SK-N-SH (cell line): ENCODE measurements around the gene RASSF1. TPM values are rescaled to one million over a fixed set of nuclear protein-coding genes. Genes with fewer than 3 reads are reported as not detected.

Experiments
- CTCF ChIA-PET: fragments of 300-600, 350-600 bp; formaldehyde crosslinking; extraction: SDS; loops from one replicate; lab custom pipeline; 2021; lab: Yijun Ruan, JAX
- POLR2A ChIA-PET: fragments of 350-600 bp; sonication (Branson Sonifier 250); formaldehyde crosslinking; extraction: SDS; loops from one replicate; lab custom pipeline; 2020; ENCODE audit warnings: antibody characterized with exemption, inconsistent platforms; lab: Yijun Ruan, JAX
- DNase-seq: peaks from one replicate; pipeline ENCODE4 v3.0.0; 2012
- H2AFZ ChIP-seq: fragments of 200-600 bp; sonication (generic); 2 replicates; pipeline ENCODE4 v1.8.1; 2016; ENCODE audit warnings: antibody characterized with exemption, mild to moderate bottlenecking, low read depth
- H3F3A ChIP-seq: fragments of 200-600 bp; sonication (generic); replicated peaks from 2 replicates; pipeline ENCODE3; 2016; ENCODE audit warnings: antibody characterized with exemption, mild to moderate bottlenecking; ENCODE audit not compliant: insufficient read depth
- H3K27ac ChIP-seq, 2 experiments: fragments of 200-500 bp in 1 of 2; fragments of 200-600 bp in 1 of 2; sonication (Bioruptor generic) in 1 of 2; sonication (generic), shearing (Covaris generic) in 1 of 2; 2 replicates each; pipeline versions ENCODE4 v1.5.1 to v1.6.1; 2014 to 2016; ENCODE audit warnings: low read depth in 2 of 2, inconsistent platforms in 1 of 2, low read length in 1 of 2, mild to moderate bottlenecking in 1 of 2, mixed read lengths in 1 of 2
- H3K27me3 ChIP-seq: fragments of 200-600 bp; sonication (generic), shearing (Covaris generic); 2 replicates; pipeline ENCODE4 v1.6.1; 2016; ENCODE audit warnings: mixed run types; ENCODE audit not compliant: insufficient read depth
- H3K36me3 ChIP-seq, 2 experiments: fragments of 200-500 bp in 1 of 2; fragments of 200-600 bp in 1 of 2; sonication (Bioruptor generic) in 1 of 2; sonication (generic) in 1 of 2; replicated peaks in 1 of 2; 2 replicates each; pipeline versions ENCODE3 to v1.5.1; 2014 to 2016; ENCODE audit warnings: low read length in 1 of 2, mild to moderate bottlenecking in 1 of 2; ENCODE audit not compliant: insufficient read depth in 2 of 2, control insufficient read depth in 1 of 2
- H3K4me1 ChIP-seq, 2 experiments: fragments of 200-500 bp in 1 of 2; fragments of 200-600 bp in 1 of 2; sonication (Bioruptor generic) in 1 of 2; sonication (generic), shearing (Covaris generic) in 1 of 2; 2 replicates each; pipeline versions ENCODE4 v1.5.1 to v1.6.1; 2014 to 2016; ENCODE audit warnings: low read depth in 1 of 2, low read length in 1 of 2, mixed run types in 1 of 2; ENCODE audit not compliant: insufficient read depth in 2 of 2, control insufficient read depth in 1 of 2
- H3K4me2 ChIP-seq: fragments of 200-600 bp; sonication (generic), shearing (Covaris generic); 2 replicates; pipeline ENCODE4 v1.6.1; 2017; ENCODE audit warnings: mixed run types
- H3K4me3 ChIP-seq, 2 experiments: fragments of 200-500 bp in 1 of 2; fragments of 200-600 bp in 1 of 2; sonication (Bioruptor generic) in 1 of 2; sonication (generic), shearing (Covaris generic) in 1 of 2; 2 replicates each; pipeline versions ENCODE4 v1.5.1 to v1.8.1; 2014 to 2016; ENCODE audit warnings: low read depth in 2 of 2, inconsistent platforms in 1 of 2, low read length in 1 of 2, mild to moderate bottlenecking in 1 of 2, mixed read lengths in 1 of 2, moderate library complexity in 1 of 2
- H3K79me2 ChIP-seq: fragments of 200-600 bp; sonication (generic); 2 replicates; pipeline ENCODE4 v1.8.1; 2017; ENCODE audit warnings: mild to moderate bottlenecking; ENCODE audit not compliant: insufficient read depth
- H3K9ac ChIP-seq: fragments of 200-600 bp; sonication (generic); 2 replicates; pipeline ENCODE4 v1.6.1; 2017; ENCODE audit warnings: mixed run types
- H3K9me2 ChIP-seq: fragments of 200-600 bp; sonication (generic); 2 replicates; pipeline ENCODE4 v1.6.1; 2017; ENCODE audit warnings: mixed run types
- H3K9me3 ChIP-seq: fragments of 200-600 bp; sonication (generic); 2 replicates; pipeline ENCODE4 v1.6.1; 2017; ENCODE audit warnings: mixed run types, mild to moderate bottlenecking, moderate library complexity
- H4K20me1 ChIP-seq: fragments of 200-600 bp; sonication (generic); 2 replicates; pipeline ENCODE4 v1.6.1; 2017; ENCODE audit warnings: mild to moderate bottlenecking, mixed run types; ENCODE audit not compliant: insufficient read depth
- CTCF ChIP-seq: fragments of 200-600 bp; sonication (generic); IDR thresholded peaks from 2 replicates; pipeline ENCODE4 v1.6.1; 2017; ENCODE audit warnings: antibody characterized with exemption, mild to moderate bottlenecking, moderate library complexity
- ELF1 ChIP-seq: IDR thresholded peaks from 2 replicates; pipeline ENCODE4 v1.4.0; 2012
- EZH2phosphoT487 ChIP-seq: fragments of 200-600 bp; sonication (generic); IDR thresholded peaks from 2 replicates; pipeline ENCODE4 v1.6.1; 2017; ENCODE audit warnings: low read depth, mixed run types, mild to moderate bottlenecking, antibody characterized with exemption, moderate library complexity, borderline replicate concordance
- GABPA ChIP-seq: IDR thresholded peaks from 2 replicates; pipeline ENCODE4 v1.4.0; 2012; ENCODE audit warnings: low read depth, mild to moderate bottlenecking
- MXI1 ChIP-seq: IDR thresholded peaks from 2 replicates; pipeline ENCODE4 v1.6.1; 2012; ENCODE audit warnings: mild to moderate bottlenecking, low read depth, low read length, improper control_type of control experiment
- RAD21 ChIP-seq: IDR thresholded peaks from 2 replicates; pipeline ENCODE4 v1.6.1; 2012; ENCODE audit warnings: mild to moderate bottlenecking, low read length
- REST ChIP-seq: IDR thresholded peaks from 2 replicates; pipeline ENCODE4 v1.6.1; 2012; ENCODE audit warnings: mild to moderate bottlenecking, low read depth, low read length, moderate library complexity
- SIN3A ChIP-seq: IDR thresholded peaks from 2 replicates; pipeline ENCODE4 v1.6.1; 2012; ENCODE audit warnings: low read depth, mild to moderate bottlenecking, low read length, moderate library complexity, borderline replicate concordance
- SMC3 ChIP-seq: IDR thresholded peaks from 2 replicates; pipeline ENCODE4 v1.6.1; 2012; ENCODE audit warnings: low read depth, low read length, improper control_type of control experiment
- TAF1 ChIP-seq: IDR thresholded peaks from 2 replicates; pipeline ENCODE4 v1.6.1; 2012; ENCODE audit warnings: low read depth, mild to moderate bottlenecking, low read length, moderate library complexity, borderline replicate concordance
- TEAD4 ChIP-seq: IDR thresholded peaks from 2 replicates; pipeline ENCODE4 v1.4.0; 2012; ENCODE audit warnings: mild to moderate bottlenecking, borderline replicate concordance; ENCODE audit not compliant: insufficient read depth
- YY1 ChIP-seq: IDR thresholded peaks from 2 replicates; pipeline ENCODE4 v1.4.0; 2012; ENCODE audit warnings: low read depth, mild to moderate bottlenecking
- WGBS: methylation state at CpG from one replicate; pipeline ENCODE4 v1.1.6; 2017; ENCODE audit warnings: low lambda C conversion rate; 5-methylcytosine and 5-hydroxymethylcytosine counted together
- polyA plus RNA-seq, 3 experiments: library from polyadenylated mRNA; depleted of rRNA; stranded (reverse); fragments of >200 nt; gene quantifications; 2 replicates each; pipeline ENCODE4 v1.2.3, GENCODE V29; 2012
- TF ChIP-seq, protein P1 (sequence below): IDR thresholded peaks from 2 replicates; pipeline ENCODE4 v1.4.0; 2012; ENCODE audit warnings: low read depth

RASSF1 gene
- polyA plus RNA-seq, 1 of the 3 experiments (the other 2 are of a cell fraction) = 28.1 TPM

DNA sequence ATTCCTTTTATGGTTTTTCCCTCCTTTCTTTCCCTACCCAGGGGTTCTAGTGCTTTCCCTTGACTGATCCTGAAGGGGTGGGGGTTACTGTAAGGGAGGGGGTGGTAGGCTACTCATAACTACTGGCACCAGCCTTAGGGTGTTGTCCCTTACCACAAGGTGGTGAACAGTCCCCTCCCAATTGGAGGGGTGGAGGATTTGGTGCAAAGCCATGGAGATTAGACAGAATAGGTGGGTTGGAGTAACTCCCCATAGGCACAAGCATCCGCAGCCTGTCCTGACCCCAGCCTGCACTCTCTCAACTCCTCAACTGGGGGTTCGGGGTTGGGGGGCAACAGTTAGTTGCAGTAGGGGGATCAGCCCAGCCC, 15.5 kb downstream of the RASSF1 start:
- Histone ChIP-seq H3K4me1 (peaks cover 0 to 30% of the 10 kb centered on the region in 2 experiments; a peak in 2 of 4 replicates), H4K20me1 (no peaks in the 10 kb centered on the region), H3K4me2 (no peak overlapping the region), H3K9ac (no peak overlapping the region), H3K9me3 (no peaks in the 10 kb centered on the region), H3K4me3 (no peak overlapping the region), H3K27me3 (no peaks in the 10 kb centered on the region), H3K9me2 (no peaks in the 10 kb centered on the region), H3K27ac (no peak overlapping the region), H2AFZ (no peak overlapping the region), H3K36me3 (peaks cover under 1 to 26% of the 10 kb centered on the region in 2 experiments), H3F3A (peaks cover 26% of the 10 kb centered on the region), H3K79me2 (peaks cover 31% of the 10 kb centered on the region)
- 68% methylated on average over 2 of the region's 2 CpGs for WGBS
- ChIA-PET POLR2A (interaction anchor here (1.7 kb wide), 1 partner anchor 33 kb away, joined by 6 read pairs; the partner anchor contains the start of gene IFRD2), CTCF (interaction anchor here (0.6 to 6.0 kb wide), 19 partner anchors 10 to 225 kb away, joined by 3 to 60 read pairs (median 4); partner anchors contain the start of genes HYAL1, HYAL3 and NAA80)
- no peak for DNase-seq
- TF ChIP-seq YY1 (no peak), EZH2phosphoT487 (no peak)

GRCh38 chr3:50324351-50325112, 16.1 kb downstream of the RASSF1 start:
- Histone ChIP-seq H2AFZ (no peak overlapping the region), H3K27me3 (no peaks in the 10 kb centered on the region), H3K27ac (no peak overlapping the region; a peak in 1 of 4 replicates), H3K36me3 (peaks cover under 1 to 25% of the 10 kb centered on the region in 2 experiments), H3K9me2 (no peaks in the 10 kb centered on the region), H3K4me1 (peaks cover 0 to 36% of the 10 kb centered on the region in 2 experiments; a peak in 2 of 4 replicates), H3K9ac (no peak overlapping the region), H3K4me2 (no peak overlapping the region), H3K9me3 (no peaks in the 10 kb centered on the region)
- CTCF ChIA-PET = interaction anchor here (0.6 to 6.0 kb wide), 34 partner anchors 9 to 289 kb away, joined by 3 to 60 read pairs (median 4); partner anchors contain the start of genes HYAL1, HYAL3, NAA80 and RASSF1
- POLR2A ChIA-PET = interaction anchor here (0.7 to 1.7 kb wide), 3 partner anchors 13 to 32 kb away, joined by 3 to 6 read pairs (median 4); partner anchors contain the start of genes CYB561D2, IFRD2 and NPRL2
- 0% methylated on average over 1 of the region's 4 CpGs for WGBS
- TF ChIP-seq SIN3A (no peak), GABPA (no peak), MXI1 (peak; percentile 32; the same call in 1 of the 2 replicates), TAF1 (no peak), CTCF (peak; percentile 81), RAD21 (peak; percentile 77), REST (no peak), SMC3 (peak; percentile 69), TEAD4 (no peak), ELF1 (no peak)
- TF ChIP-seq, protein P1, sequence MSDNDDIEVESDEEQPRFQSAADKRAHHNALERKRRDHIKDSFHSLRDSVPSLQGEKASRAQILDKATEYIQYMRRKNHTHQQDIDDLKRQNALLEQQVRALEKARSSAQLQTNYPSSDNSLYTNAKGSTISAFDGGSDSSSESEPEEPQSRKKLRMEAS = no peak
- TF ChIP-seq, all 33 proteins: peak for 4
- Histone ChIP-seq H3K4me3 (no peak overlapping the region; a peak in 1 of 4 replicates), H4K20me1 (no peaks in the 10 kb centered on the region), H3F3A (peaks cover 21% of the 10 kb centered on the region), H3K79me2 (peaks cover 37% of the 10 kb centered on the region)
- peak; percentile 85 for DNase-seq
